ENCODE measurements around the gene PLXNB3. TPM values are rescaled to one million over a fixed set of nuclear protein-coding genes. Genes with fewer than 3 reads are reported as not detected.

PLXNB3 gene
- polyA plus RNA-seq, 1 experiment: 5.5 TPM

GRCh38 chrX:153769158-153769864, 5.3 kb downstream of the PLXNB3 start:
- TF ChIP-seq CTCF (IDR thresholded peaks at IDR 0.05; ENCODE audit: low read depth, low read length): no peak
- DNase-seq (ENCODE audit: low read depth, low spot score): no peak
- H3K27ac ChIP-seq (ENCODE audit: low read depth, low read length): no peak overlapping the region
- CTCF ChIA-PET: no interaction called here
- no peaks in the 10 kb centered on the region for H3K9me3 ChIP-seq (ENCODE audit: control insufficient read depth, insufficient read depth, low read length)
- H3K27me3 ChIP-seq (ENCODE audit: control insufficient read depth, insufficient read depth, low read length): no peaks in the 10 kb centered on the region
- POLR2A ChIA-PET: no interaction called here
- H3K4me3 ChIP-seq (ENCODE audit: low read depth, low read length): no peak overlapping the region

- Histone ChIP-seq H3K27ac (ENCODE audit: low read depth, low read length) (no peak overlapping the region), H3K4me3 (ENCODE audit: low read depth, low read length) (no peak overlapping the region), H3K9me3 (ENCODE audit: control insufficient read depth, insufficient read depth, low read length) (no peaks in the 10 kb centered on the region), H3K27me3 (ENCODE audit: control insufficient read depth, insufficient read depth, low read length) (no peaks in the 10 kb centered on the region)
- ChIA-PET POLR2A (no interaction called here), CTCF (no interaction called here)
- no peak for TF ChIP-seq CTCF (IDR thresholded peaks at IDR 0.05; ENCODE audit: low read depth, low read length)
- DNase-seq (ENCODE audit: low read depth, low spot score): no peak
Observed at GRCh38 chrX:153769865-153770600, 6.0 kb downstream of the PLXNB3 start.

GRCh38 chrX:153770601-153771414, 6.8 kb downstream of the PLXNB3 start:
- no peak for DNase-seq (ENCODE audit: low read depth, low spot score)
- Histone ChIP-seq H3K4me3 (ENCODE audit: low read depth, low read length) (no peak overlapping the region), H3K9me3 (ENCODE audit: control insufficient read depth, insufficient read depth, low read length) (no peaks in the 10 kb centered on the region), H3K27me3 (ENCODE audit: control insufficient read depth, insufficient read depth, low read length) (no peaks in the 10 kb centered on the region), H3K27ac (ENCODE audit: low read depth, low read length) (no peak overlapping the region)
- ChIA-PET POLR2A (no interaction called here), CTCF (no interaction called here)
- no peak for TF ChIP-seq CTCF (IDR thresholded peaks at IDR 0.05; ENCODE audit: low read depth, low read length)

GRCh38 chrX:153771415-153772315, 7.6 kb downstream of the PLXNB3 start:
- CTCF ChIA-PET: no interaction called here
- Histone ChIP-seq H3K9me3 (ENCODE audit: control insufficient read depth, insufficient read depth, low read length) (no peaks in the 10 kb centered on the region), H3K27me3 (ENCODE audit: control insufficient read depth, insufficient read depth, low read length) (no peaks in the 10 kb centered on the region), H3K27ac (ENCODE audit: low read depth, low read length) (no peak overlapping the region), H3K4me3 (ENCODE audit: low read depth, low read length) (no peak overlapping the region)
- DNase-seq (ENCODE audit: low read depth, low spot score): no peak
- no peak for TF ChIP-seq CTCF (IDR thresholded peaks at IDR 0.05; ENCODE audit: low read depth, low read length)
- POLR2A ChIA-PET: no interaction called here
